Measurements from ENCODE around the gene SRPK1. TPM values are rescaled to one million over a fixed set of nuclear protein-coding genes. Genes with fewer than 3 reads are reported as not detected.
A peak's percentile ranks its signal among the peaks of the same experiment; 100 is the strongest.

SRPK1 gene
- total and polyA plus RNA-seq, 2 of the 13 experiments (the other 11 are each of a cell fraction or from before 2014, with no cell fraction given) = 56.4 to 142 TPM

- TF ChIP-seq PAXIP1 (CRISPR knock-in tag; conservative IDR thresholded peaks at IDR 0.05) (peak; percentile 55), RXRA (CRISPR knock-in tag; IDR thresholded peaks at IDR 0.05) (no peak), ZBTB8A (CRISPR knock-in tag; IDR thresholded peaks at IDR 0.05; ENCODE audit: borderline replicate concordance, low read depth) (no peak), ZNF121 (CRISPR knock-in tag; IDR thresholded peaks at IDR 0.05) (peak; percentile 84), KLF6 (CRISPR knock-in tag; IDR thresholded peaks at IDR 0.05) (no peak), TSC22D2 (CRISPR knock-in tag; IDR thresholded peaks at IDR 0.05; ENCODE audit: borderline replicate concordance) (no peak), SSRP1 (CRISPR knock-in tag; IDR thresholded peaks at IDR 0.05) (0 out of 2 replicates have a peak, but pooled peaks have one; percentile 22), STAT6 (CRISPR knock-in tag; IDR thresholded peaks at IDR 0.05; ENCODE audit: borderline replicate concordance) (0 out of 2 replicates have a peak, but pooled peaks have one; percentile 20), ZFP90 (CRISPR knock-in tag; IDR thresholded peaks at IDR 0.05; ENCODE audit: borderline replicate concordance) (0 out of 2 replicates have a peak, but pooled peaks have one; percentile 33), SOX5 (CRISPR knock-in tag; IDR thresholded peaks at IDR 0.05; ENCODE audit: borderline replicate concordance) (peak; percentile 20; the same call in 1 of the 2 replicates), ZSCAN29 (CRISPR knock-in tag; conservative IDR thresholded peaks at IDR 0.05) (0 out of 2 replicates have a peak, but pooled peaks have one; percentile 43), NONO (IDR thresholded peaks at IDR 0.05) (no peak), NONO (CRISPR knock-in tag; conservative IDR thresholded peaks at IDR 0.05) (peak; percentile 15; the same call in 1 of the 2 replicates), ZBTB4 (CRISPR knock-in tag; IDR thresholded peaks at IDR 0.05; ENCODE audit: borderline replicate concordance) (no peak), ZNF354B (CRISPR knock-in tag; IDR thresholded peaks at IDR 0.05) (no peak), ZNF777 (CRISPR knock-in tag; IDR thresholded peaks at IDR 0.05) (no peak), NCOA2 (CRISPR knock-in tag; IDR thresholded peaks at IDR 0.05) (0 out of 2 replicates have a peak, but pooled peaks have one; percentile 20), ZNF547 (CRISPR knock-in tag; IDR thresholded peaks at IDR 0.05) (no peak), POLR2A (IDR thresholded peaks at IDR 0.05; ENCODE audit: insufficient read depth in 1 of 2, low read depth in 2 of 2, low read length in 2 of 2) (0 out of 4 replicates have a peak, but pooled peaks of 1 of the 2 experiments have one; percentile 15), ZBTB42 (CRISPR knock-in tag; IDR thresholded peaks at IDR 0.05) (no peak), HNRNPL (IDR thresholded peaks at IDR 0.05; ENCODE audit: low read depth, low read length) (no peak), ZNF792 (CRISPR knock-in tag; IDR thresholded peaks at IDR 0.05) (no peak)
These were observed 89.5 kb downstream of the SRPK1 start (continued) for GRCh38 chr6:35831257-35832007.

Data from HepG2 (cell line).